Subcutaneous adipose tissue (tissue), 4 donors: ENCODE measurements around the gene FANCM. TPM values are rescaled to one million over a fixed set of nuclear protein-coding genes. Genes with fewer than 3 reads are reported as not detected.

Source experiments
- CTCF ChIP-seq: fragments of 450-650 bp; IDR thresholded peaks from one replicate; pipeline ENCODE4 v1.5.1; 2016; ENCODE audit warnings: low read depth, mild to moderate bottlenecking, control low read depth, antibody characterized with exemption, moderate library complexity
- total RNA-seq, 4 donors: library from RNA; depleted of rRNA; stranded (reverse); fragments of >200 nt; gene quantifications; one replicate each; pipeline ENCODE4 v1.1.0, GENCODE V29; 2016

Gene FANCM
- total RNA-seq, 4 donors from 2014 or later = 5.3 to 11.0 (median 8.4) TPM

GRCh38 chr14:45145214-45145613 lies 9.5 kb downstream of the FANCM start:
- no peak for TF ChIP-seq CTCF

DNA sequence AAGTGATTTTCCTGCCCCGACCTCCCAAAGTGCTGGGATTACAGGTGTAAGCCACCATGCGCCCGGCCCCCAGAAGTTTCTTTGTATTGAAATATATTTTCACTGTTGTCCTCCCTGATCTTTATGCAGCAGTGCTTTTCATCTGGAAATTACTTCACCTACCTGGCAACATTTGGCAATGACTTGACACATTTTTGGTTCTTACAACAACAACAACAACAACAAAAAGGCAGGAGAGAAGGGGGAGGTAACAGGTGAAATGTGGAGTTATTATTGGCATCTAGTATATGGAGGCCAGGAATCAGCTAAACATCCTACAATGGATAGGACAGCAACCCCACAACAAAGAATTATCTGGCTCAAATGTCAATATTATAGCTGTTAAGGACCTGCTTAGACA lies 13.9 kb downstream of the FANCM start:
- no peak for TF ChIP-seq CTCF

- no peak for TF ChIP-seq CTCF
Observed at GRCh38 chr14:45150386-45150890, 14.7 kb downstream of the FANCM start.

GRCh38 chr14:45156067-45156466 lies 20.3 kb downstream of the FANCM start:
- no peak for TF ChIP-seq CTCF

DNA sequence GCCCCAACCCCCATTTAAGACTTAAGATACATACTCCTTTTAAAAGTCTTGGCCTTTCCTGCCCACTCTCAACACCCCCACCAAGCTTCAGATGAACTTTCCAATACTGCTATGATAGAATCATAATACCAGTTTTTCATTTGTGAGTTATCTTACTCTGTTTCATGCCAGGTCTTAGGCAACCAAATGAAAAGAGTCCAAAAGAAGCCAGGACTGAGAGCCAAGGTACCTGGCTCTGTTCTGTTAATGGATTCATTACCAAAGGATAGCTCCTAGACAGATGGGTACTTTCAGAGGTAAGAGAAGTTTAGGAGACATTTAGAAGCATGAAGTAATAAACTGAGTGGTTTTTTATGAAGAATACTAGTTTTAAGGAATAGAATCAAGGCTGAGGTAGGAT lies 34.2 kb downstream of the FANCM start:
- TF ChIP-seq CTCF = no peak

DNA sequence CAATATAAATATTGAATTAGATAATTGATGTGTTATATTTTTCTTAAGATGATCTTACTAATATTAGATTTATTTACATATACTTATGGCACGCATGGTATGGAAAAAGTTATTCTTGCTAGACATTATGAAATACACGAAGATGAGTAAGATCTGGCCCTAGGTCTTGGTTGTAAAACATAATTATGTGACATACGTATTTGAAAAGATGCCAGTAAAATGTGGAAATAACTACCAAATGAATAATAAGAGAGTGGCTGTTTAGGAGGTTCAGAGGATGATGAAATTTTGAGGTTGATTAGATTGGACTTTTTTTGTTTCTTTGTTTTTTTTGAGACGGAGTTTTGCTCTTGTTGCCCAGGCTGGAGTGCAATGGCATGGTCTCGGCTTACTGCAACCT lies 41.3 kb downstream of the FANCM start:
- TF ChIP-seq CTCF = no peak

DNA sequence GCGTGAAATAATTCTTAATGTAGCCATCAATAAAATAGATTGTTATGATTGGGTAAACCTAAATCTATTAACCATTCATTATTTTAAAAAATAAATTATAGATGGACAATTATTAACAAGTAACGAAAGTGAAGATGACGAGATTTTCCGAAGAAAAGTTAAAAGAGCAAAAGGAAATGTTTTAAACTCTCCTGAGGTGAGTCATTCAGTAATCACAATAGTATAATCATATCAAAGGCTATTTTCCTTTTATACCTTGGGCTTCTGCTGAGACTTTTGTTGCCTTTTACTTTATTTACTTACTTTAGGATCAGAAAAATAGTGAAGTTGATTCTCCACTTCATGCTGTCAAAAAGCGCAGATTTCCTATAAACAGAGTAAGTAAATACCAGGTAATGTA lies 45.6 kb downstream of the FANCM start:
- no peak for TF ChIP-seq CTCF
